Stimulated activated CD4-positive, alpha-beta T cell treated with anti-CD3 and anti-CD28 coated beads, Interleukin-15, amount 100 ng/mL, for 1 hour (primary cell): ENCODE results near the gene NR1I3.

Experiments used
- DNase-seq, 2 donors: peaks; one replicate each; pipeline ENCODE4 v3.0.0-alpha.2; 2020; ENCODE audit warnings: low read depth in 1 of 2, low spot score in 1 of 2

NR1I3 gene

GRCh38 chr1:161196521-161197451 is 41.2 kb downstream of the NR1I3 start:
- DNase-seq, result no peak

GRCh38 chr1:161196111-161196510 is 41.9 kb downstream of the NR1I3 start:
- DNase-seq, result no peak

GRCh38 chr1:161195171-161195570 is 42.8 kb downstream of the NR1I3 start:
- no peak for DNase-seq

- no peak for DNase-seq
These were observed 44.3 kb downstream of the NR1I3 start for GRCh38 chr1:161193561-161194235.

GRCh38 chr1:161192476-161193465 is 45.2 kb downstream of the NR1I3 start:
- peak; percentile 28 to 46 for DNase-seq

GRCh38 chr1:161191971-161192370 is 46.0 kb downstream of the NR1I3 start:
- no peak for DNase-seq

- DNase-seq, result no peak
These were observed 47.0 kb downstream of the NR1I3 start for GRCh38 chr1:161190962-161191521.

GRCh38 chr1:161189036-161189435 is 49.0 kb downstream of the NR1I3 start:
- DNase-seq, result no peak

- no peak for DNase-seq
These were observed 49.6 kb downstream of the NR1I3 start for GRCh38 chr1:161188381-161188780.

- DNase-seq, result no peak
These were observed 50.7 kb downstream of the NR1I3 start for GRCh38 chr1:161187311-161187710.

GRCh38 chr1:161185732-161186311 is 52.2 kb downstream of the NR1I3 start:
- DNase-seq, result no peak

GRCh38 chr1:161185282-161185682 is 52.7 kb downstream of the NR1I3 start:
- DNase-seq, result peak in 1 of 2 donors; percentile 52

GRCh38 chr1:161182214-161182613 is 55.8 kb downstream of the NR1I3 start:
- peak; percentile 31 to 36 for DNase-seq

GRCh38 chr1:161180639-161181038 is 57.4 kb downstream of the NR1I3 start:
- DNase-seq, result no peak

GRCh38 chr1:161179698-161180097 is 58.3 kb downstream of the NR1I3 start:
- DNase-seq, result no peak
